Cardiac muscle cell (in vitro differentiated cells and primary cell): ENCODE measurements around the gene TRIM24. TPM values are rescaled to one million over a fixed set of nuclear protein-coding genes. Genes with fewer than 3 reads are reported as not detected.
A peak's percentile ranks its signal among the peaks of the same experiment; 100 is the strongest.

ENCODE experiments used
- DNase-seq, 2 donors: peaks; one replicate each; pipeline versions ENCODE4 v3.0.0 to v3.0.0-alpha.2; 2010 to 2017; ENCODE audit warnings: low read depth in 1 of 2, low spot score in 1 of 2
- H3K27ac ChIP-seq: fragments of 200-600 bp; sonication (generic); 2 replicates; pipeline ENCODE4 v1.5.1; 2016
- H3K27me3 ChIP-seq: fragments of 200-600 bp; sonication (generic); 2 replicates; pipeline ENCODE4 v1.6.0; 2016; ENCODE audit warnings: control low read depth
- H3K36me3 ChIP-seq: fragments of 200-600 bp; sonication (generic); 2 replicates; pipeline ENCODE4 v1.5.1; 2016; ENCODE audit warnings: control low read depth
- H3K4me1 ChIP-seq: fragments of 200-600 bp; sonication (generic); 2 replicates; pipeline ENCODE4 v1.8.1; 2017; ENCODE audit warnings: low read depth, mild to moderate bottlenecking, mixed run types
- H3K4me3 ChIP-seq: fragments of 200-600 bp; sonication (generic); 2 replicates; pipeline ENCODE4 v1.5.1; 2016; ENCODE audit warnings: mild to moderate bottlenecking
- H3K9me3 ChIP-seq: fragments of 200-600 bp; sonication (generic); 2 replicates; pipeline ENCODE4 v1.5.1; 2017; ENCODE audit warnings: low read depth, mild to moderate bottlenecking, control low read depth
- CTCF ChIP-seq: IDR thresholded peaks from 2 replicates; pipeline ENCODE4 v1.5.1; 2012; ENCODE audit warnings: low read depth, mild to moderate bottlenecking, low read length
- polyA plus RNA-seq: library from polyadenylated mRNA; unstranded; fragments of >200 nt; fragmentation: Nextera tagmentation; extraction: Ambion mirVana; gene quantifications from 2 replicates; pipeline ENCODE4 v1.2.1, GENCODE V29; 2016
- total RNA-seq: library from RNA; depleted of rRNA; stranded (reverse); fragments of >200 nt; gene quantifications from 2 replicates; pipeline ENCODE4 v1.2.3, GENCODE V29; 2016

The TRIM24 gene
- total and polyA plus RNA-seq, 2 experiments from 2014 or later = 99.2 to 113 TPM

- no peaks in the 10 kb centered on the region for H3K27me3 ChIP-seq
- no peak for TF ChIP-seq CTCF
- no peaks in the 10 kb centered on the region for H3K4me1 ChIP-seq
- peaks cover 77% of the 10 kb centered on the region for H3K36me3 ChIP-seq
- peak overlapping the region; percentile 43 for H3K27ac ChIP-seq
- H3K9me3 ChIP-seq = no peaks in the 10 kb centered on the region
- DNase-seq = no peak
- H3K4me3 ChIP-seq = no peak overlapping the region
These were observed 99.4 kb downstream of the TRIM24 start for GRCh38 chr7:138559448-138559847.

GRCh38 chr7:138563808-138564207 lies 103.7 kb downstream of the TRIM24 start:
- peaks cover 76% of the 10 kb centered on the region for H3K36me3 ChIP-seq
- DNase-seq = no peak
- peak overlapping the region; percentile 48 for H3K27ac ChIP-seq
- TF ChIP-seq CTCF = no peak
- no peak overlapping the region for H3K4me3 ChIP-seq
- no peaks in the 10 kb centered on the region for H3K27me3 ChIP-seq
- H3K4me1 ChIP-seq = no peaks in the 10 kb centered on the region
- H3K9me3 ChIP-seq = no peaks in the 10 kb centered on the region

GRCh38 chr7:138564365-138564764 lies 104.3 kb downstream of the TRIM24 start:
- Histone ChIP-seq H3K4me3 (no peak overlapping the region), H3K9me3 (no peaks in the 10 kb centered on the region), H3K27ac (peak overlapping the region; percentile 51)

GRCh38 chr7:138565071-138565450 lies 105.0 kb downstream of the TRIM24 start:
- DNase-seq = no peak
- Histone ChIP-seq H3K27ac (no peak overlapping the region), H3K36me3 (peaks cover 80% of the 10 kb centered on the region), H3K9me3 (no peaks in the 10 kb centered on the region), H3K27me3 (no peaks in the 10 kb centered on the region), H3K4me1 (no peaks in the 10 kb centered on the region), H3K4me3 (no peak overlapping the region)
- TF ChIP-seq CTCF = no peak

More at GRCh38 chr7:138564365-138564764, 104.3 kb downstream of the TRIM24 start:
- Histone ChIP-seq H3K27me3 (no peaks in the 10 kb centered on the region), H3K36me3 (peaks cover 82% of the 10 kb centered on the region), H3K4me1 (no peaks in the 10 kb centered on the region)
- TF ChIP-seq CTCF = no peak
- DNase-seq = no peak

GRCh38 chr7:138565451-138566114 lies 105.5 kb downstream of the TRIM24 start:
- DNase-seq = peak in 1 of 2 donors; percentile 88
- peaks cover 80% of the 10 kb centered on the region for H3K36me3 ChIP-seq
- no peaks in the 10 kb centered on the region for H3K9me3 ChIP-seq
- H3K4me1 ChIP-seq = no peaks in the 10 kb centered on the region
- H3K27ac ChIP-seq = peak overlapping the region; percentile 15
- no peak for TF ChIP-seq CTCF
- H3K27me3 ChIP-seq = no peaks in the 10 kb centered on the region
- H3K4me3 ChIP-seq = no peak overlapping the region
